ENCODE results near the gene SRRM3. TPM values are rescaled to one million over a fixed set of nuclear protein-coding genes. Genes with fewer than 3 reads are reported as not detected.
"Not testable (repeated sequence)": the region's sequence is repeated elsewhere in the genome, so short reads cannot be mapped to it uniquely, and the experiment has no call there.

The SRRM3 gene
- total RNA-seq, 2 experiments from 2014 or later, result not detected

GRCh38 chr7:76328389-76328788 lies 126.7 kb downstream of the SRRM3 start:
- Mint-ChIP-seq H3K27ac (no peak overlapping the region), H3K27me3 (ENCODE audit: low read depth) (no peaks in the 10 kb centered on the region), H3K4me1 (ENCODE audit: low read depth) (peaks cover 18% of the 10 kb centered on the region), H3K9me3 (ENCODE audit: insufficient read depth) (no peaks in the 10 kb centered on the region), H3K36me3 (ENCODE audit: low read depth) (peaks cover 48% of the 10 kb centered on the region), H3K4me3 (no peak overlapping the region)
- CTCF ChIA-PET, result interaction anchor here (1.0 to 3.1 kb wide), 4 partner anchors 10 to 150 kb away, joined by 3 to 14 read pairs (median 10); no protein-coding TSS in a partner anchor
- POLR2A ChIA-PET, result interaction anchor here (1.2 to 3.0 kb wide), 2 partner anchors 11 to 31 kb away, joined by 4 to 23 read pairs; no protein-coding TSS in a partner anchor
- no peak for ATAC-seq
- DNase-seq, result no peak

GRCh38 chr7:76329479-76329878 lies 127.8 kb downstream of the SRRM3 start:
- CTCF ChIA-PET, result no interaction called here
- H3K4me1 Mint-ChIP-seq (ENCODE audit: low read depth), result peaks cover 18% of the 10 kb centered on the region
- peaks cover 46% of the 10 kb centered on the region for H3K36me3 Mint-ChIP-seq (ENCODE audit: low read depth)
- DNase-seq (no peak), ATAC-seq (no peak)
- H3K4me3 Mint-ChIP-seq, result no peak overlapping the region
- H3K27me3 Mint-ChIP-seq (ENCODE audit: low read depth), result no peaks in the 10 kb centered on the region
- POLR2A ChIA-PET, result interaction anchor here (0.8 kb wide), 1 partner anchor 11 kb away, joined by 3 read pairs; no protein-coding TSS in a partner anchor
- H3K27ac Mint-ChIP-seq, result no peak overlapping the region
- H3K9me3 Mint-ChIP-seq (ENCODE audit: insufficient read depth), result no peaks in the 10 kb centered on the region

GRCh38 chr7:76330261-76330660 lies 128.6 kb downstream of the SRRM3 start:
- ChIA-PET POLR2A (interaction anchor here (0.8 kb wide), 1 partner anchor 12 kb away, joined by 3 read pairs; no protein-coding TSS in a partner anchor), CTCF (interaction anchor here (1.3 kb wide), 2 partner anchors 20 to 28 kb away, joined by 3 read pairs; no protein-coding TSS in a partner anchor)
- H3K27ac Mint-ChIP-seq, result no peak overlapping the region

GRCh38 chr7:76330673-76331072 lies 129.0 kb downstream of the SRRM3 start:
- peaks cover 43% of the 10 kb centered on the region for H3K36me3 Mint-ChIP-seq (ENCODE audit: low read depth)
- no peaks in the 10 kb centered on the region for H3K9me3 Mint-ChIP-seq (ENCODE audit: insufficient read depth)
- ATAC-seq (no peak), DNase-seq (no peak)
- H3K27me3 Mint-ChIP-seq (ENCODE audit: low read depth), result no peaks in the 10 kb centered on the region
- H3K4me3 Mint-ChIP-seq, result no peak overlapping the region
- POLR2A ChIA-PET, result interaction anchor here (0.6 kb wide), 1 partner anchor 13 kb away, joined by 3 read pairs; no protein-coding TSS in a partner anchor
- CTCF ChIA-PET, result interaction anchor here (1.3 kb wide), 2 partner anchors 20 to 27 kb away, joined by 3 read pairs; no protein-coding TSS in a partner anchor
- H3K27ac Mint-ChIP-seq, result no peak overlapping the region
- H3K4me1 Mint-ChIP-seq (ENCODE audit: low read depth), result peaks cover 18% of the 10 kb centered on the region

More at GRCh38 chr7:76330261-76330660, 128.6 kb downstream of the SRRM3 start:
- peaks cover 44% of the 10 kb centered on the region for H3K36me3 Mint-ChIP-seq (ENCODE audit: low read depth)
- no peak overlapping the region for H3K4me3 Mint-ChIP-seq
- ATAC-seq (no peak), DNase-seq (no peak)
- no peaks in the 10 kb centered on the region for H3K27me3 Mint-ChIP-seq (ENCODE audit: low read depth)
- H3K9me3 Mint-ChIP-seq (ENCODE audit: insufficient read depth), result no peaks in the 10 kb centered on the region
- peaks cover 18% of the 10 kb centered on the region for H3K4me1 Mint-ChIP-seq (ENCODE audit: low read depth)

- Mint-ChIP-seq H3K9me3 (ENCODE audit: insufficient read depth) (no peaks in the 10 kb centered on the region), H3K36me3 (ENCODE audit: low read depth) (peaks cover 44% of the 10 kb centered on the region), H3K4me1 (ENCODE audit: low read depth) (peaks cover 19% of the 10 kb centered on the region), H3K27me3 (ENCODE audit: low read depth) (no peaks in the 10 kb centered on the region), H3K27ac (no peak overlapping the region), H3K4me3 (no peak overlapping the region)
- POLR2A ChIA-PET, result interaction anchor here (2.5 kb wide), 1 partner anchor 27 kb away, joined by 11 read pairs; the partner anchor contains the start of gene YWHAG
- CTCF ChIA-PET, result no interaction called here
- ATAC-seq, result no peak
- DNase-seq, result no peak
These were observed 130.4 kb downstream of the SRRM3 start for GRCh38 chr7:76332078-76332477.

GRCh38 chr7:76333511-76334101 lies 131.9 kb downstream of the SRRM3 start:
- CTCF ChIA-PET, result interaction anchor here (0.8 to 1.2 kb wide), 2 partner anchors 23 to 34 kb away, joined by 3 read pairs; no protein-coding TSS in a partner anchor
- ATAC-seq (no peak), DNase-seq (no peak)
- Mint-ChIP-seq H3K27ac (no peak overlapping the region), H3K4me3 (no peak overlapping the region), H3K36me3 (ENCODE audit: low read depth) (peaks cover 43% of the 10 kb centered on the region), H3K4me1 (ENCODE audit: low read depth) (peaks cover 17% of the 10 kb centered on the region), H3K9me3 (ENCODE audit: insufficient read depth) (no peaks in the 10 kb centered on the region), H3K27me3 (ENCODE audit: low read depth) (no peaks in the 10 kb centered on the region)
- POLR2A ChIA-PET, result interaction anchor here (1.0 to 2.5 kb wide), 2 partner anchors 15 to 26 kb away, joined by 3 to 11 read pairs; partner anchors contain the start of gene YWHAG

- H3K9me3 Mint-ChIP-seq (ENCODE audit: insufficient read depth), result no peaks in the 10 kb centered on the region
- ChIA-PET POLR2A (interaction anchor here (1.0 to 2.5 kb wide), 3 partner anchors 16 to 25 kb away, joined by 3 to 11 read pairs (median 5); partner anchors contain the start of gene YWHAG), CTCF (interaction anchor here (1.2 kb wide), 1 partner anchor 22 kb away, joined by 3 read pairs; no protein-coding TSS in a partner anchor)
- ATAC-seq (no peak), DNase-seq (no peak)
- peaks cover 15% of the 10 kb centered on the region for H3K4me1 Mint-ChIP-seq (ENCODE audit: low read depth)
- no peak overlapping the region for H3K4me3 Mint-ChIP-seq
- H3K27me3 Mint-ChIP-seq (ENCODE audit: low read depth), result no peaks in the 10 kb centered on the region
- peaks cover 36% of the 10 kb centered on the region for H3K36me3 Mint-ChIP-seq (ENCODE audit: low read depth)
- no peak overlapping the region for H3K27ac Mint-ChIP-seq
These were observed 132.7 kb downstream of the SRRM3 start for GRCh38 chr7:76334320-76334967.

- ATAC-seq; H3K4me3 Mint-ChIP-seq; CTCF ChIA-PET; H3K27ac Mint-ChIP-seq; H3K9me3 Mint-ChIP-seq (ENCODE audit: insufficient read depth); H3K27me3 Mint-ChIP-seq (ENCODE audit: low read depth); DNase-seq: not testable (repeated sequence)
- peaks cover 10% of the 10 kb centered on the region for H3K4me1 Mint-ChIP-seq (ENCODE audit: low read depth)
- POLR2A ChIA-PET, result interaction anchor here (1.8 kb wide), 1 partner anchor 17 kb away, joined by 5 read pairs; no protein-coding TSS in a partner anchor
- peaks cover 38% of the 10 kb centered on the region for H3K36me3 Mint-ChIP-seq (ENCODE audit: low read depth)
These were observed 133.7 kb downstream of the SRRM3 start for GRCh38 chr7:76335417-76335816.

GRCh38 chr7:76336094-76336493 lies 134.4 kb downstream of the SRRM3 start:
- Mint-ChIP-seq H3K4me3 (no peak overlapping the region), H3K36me3 (ENCODE audit: low read depth) (peaks cover 37% of the 10 kb centered on the region), H3K4me1 (ENCODE audit: low read depth) (peaks cover 10% of the 10 kb centered on the region), H3K27me3 (ENCODE audit: low read depth) (no peaks in the 10 kb centered on the region), H3K9me3 (ENCODE audit: insufficient read depth) (no peaks in the 10 kb centered on the region), H3K27ac (no peak overlapping the region)
- no peak for DNase-seq
- no peak for ATAC-seq
- POLR2A ChIA-PET, result interaction anchor here (1.8 kb wide), 1 partner anchor 18 kb away, joined by 5 read pairs; no protein-coding TSS in a partner anchor
- CTCF ChIA-PET, result no interaction called here

Other genes starting within 250 kb of the SRRM3 start
- 10 to 100 TPM; 15.9 to 17.6 TPM for gene TMEM120A, start 207.3 kb upstream of the SRRM3 start, total RNA-seq
- 10 to 100 TPM; 27.2 to 28.2 TPM for gene STYXL1, start 153.9 kb upstream of the SRRM3 start, total RNA-seq
- 100 to 1,000 TPM; 148 to 166 TPM for gene MDH2, start 153.8 kb upstream of the SRRM3 start, total RNA-seq
- 10 to 100 TPM; 37.2 to 40.4 TPM for gene HSPB1, start 100.8 kb downstream of the SRRM3 start, total RNA-seq
- gene YWHAG, start 157.1 kb downstream of the SRRM3 start, total RNA-seq, result 10 to 100 TPM; 77.9 to 79.3 TPM
- under 1 TPM in 1 of 2 experiments, not detected in 1; 0.47 TPM for gene SSC4D, start 207.8 kb downstream of the SRRM3 start, total RNA-seq
- 1 to 10 TPM; 4.0 to 5.9 TPM for gene ZP3, start 223.1 kb downstream of the SRRM3 start, total RNA-seq

Data from activated CD8-positive, alpha-beta T cell treated with anti-CD3 and anti-CD28 coated beads, Interleukin-2, amount 10 ng/mL, durations not matched to agents 7 days and 5 days (primary cell).